K562 (cell line): ENCODE measurements around the gene CD93. TPM values are rescaled to one million over a fixed set of nuclear protein-coding genes. Genes with fewer than 3 reads are reported as not detected.

Source experiments
- ATAC-seq: fragments of 200-7000 bp; cut with Tn5 transposase; 3 replicates; pipeline ENCODE4 v1.9.1; 2020; ENCODE audit warnings: moderate library complexity
- BruUV-seq: library from RNA; stranded (reverse); fragments of 400-500 nt; replicated peaks from 2 replicates; lab custom pipeline; 2021; lab: Mats Ljungman, UMichigan
- CTCF ChIA-PET: fragments of 300-600 bp; formaldehyde crosslinking; extraction: SDS; loops from one replicate; lab custom pipeline; 2021; ENCODE audit warnings: low intra/inter-chr PET ratio; lab: Yijun Ruan, JAX
- POLR2A ChIA-PET: fragments of 300-600, 350-650 bp; sonication (Branson Sonifier 250); formaldehyde crosslinking; extraction: SDS; loops from one replicate; lab custom pipeline; 2021; ENCODE audit warnings: antibody characterized with exemption, inconsistent platforms; lab: Yijun Ruan, JAX
- DNase-seq, 4 experiments: peaks; one replicate each; pipeline versions ENCODE4 v3.0.0 to v3.0.0-alpha.2; 2011 to 2018; ENCODE audit warnings: low spot score in 3 of 4, mixed read lengths in 3 of 4; ENCODE audit errors: extremely low read depth in 1 of 4
- FAIRE-seq: peaks from 2 replicates; lab custom pipeline; 2011; peaks lifted over from hg19 to GRCh38; lab: Jason Lieb, UNC
- H2AFZ ChIP-seq: 2 replicates; pipeline ENCODE4 v1.6.0; 2011; ENCODE audit warnings: low read depth, low read length, control low read depth, inconsistent platforms
- H3K27ac ChIP-seq: fragments of 200-600 bp; 3 replicates; pipeline ENCODE4 v1.8.0; 2011; ENCODE audit warnings: low read depth, mild to moderate bottlenecking, control low read depth, inconsistent platforms, low read length, moderate library complexity, mixed read lengths; ENCODE audit errors: extremely low read depth
- H3K27me3 ChIP-seq, 2 experiments: fragments of 300-600 bp in 1 of 2; 2 replicates in 1 of 2; 3 replicates in 1 of 2; pipeline versions ENCODE4 v1.6.0 to v1.8.0; 2011; ENCODE audit warnings: inconsistent platforms in 2 of 2, low read length in 2 of 2, mild to moderate bottlenecking in 1 of 2, mixed read lengths in 1 of 2, moderate library complexity in 1 of 2; ENCODE audit not compliant: control insufficient read depth in 2 of 2, insufficient read depth in 2 of 2
- H3K36me3 ChIP-seq: fragments of 300-600 bp; 3 replicates; pipeline ENCODE4 v1.8.0; 2011; ENCODE audit warnings: mild to moderate bottlenecking, low read length, inconsistent platforms; ENCODE audit not compliant: control insufficient read depth, insufficient read depth
- H3K4me1 ChIP-seq, 2 experiments: fragments of 200-600 bp in 1 of 2; replicated peaks in 1 of 2; 2 replicates in 1 of 2; 3 replicates in 1 of 2; pipeline versions ENCODE4 v1.5.1 to v1.8.0; 2011; ENCODE audit warnings: inconsistent platforms in 2 of 2, low read length in 2 of 2, mild to moderate bottlenecking in 1 of 2, mixed read lengths in 1 of 2, moderate library complexity in 1 of 2; ENCODE audit not compliant: control insufficient read depth in 2 of 2, insufficient read depth in 2 of 2
- H3K4me2 ChIP-seq: 2 replicates; pipeline ENCODE4 v1.6.1; 2011; ENCODE audit warnings: low read length, control low read depth, inconsistent platforms, mixed read lengths; ENCODE audit not compliant: insufficient read depth
- H3K4me3 ChIP-seq: fragments of 200-600 bp; sonication (generic), shearing (Covaris generic); 2 replicates; pipeline ENCODE4 v1.5.1; 2016; ENCODE audit warnings: control low read depth, inconsistent platforms
- H3K79me2 ChIP-seq: fragments of 200-600 bp; 3 replicates; pipeline ENCODE4 v1.8.0; 2011; ENCODE audit warnings: low read length, inconsistent platforms; ENCODE audit not compliant: control insufficient read depth, insufficient read depth
- H3K9ac ChIP-seq, 2 experiments: 2 replicates each; pipeline versions ENCODE4 v1.6.0 to v1.6.1; 2011; ENCODE audit warnings: low read depth in 2 of 2, low read length in 2 of 2, control low read depth in 1 of 2, inconsistent platforms in 1 of 2, mild to moderate bottlenecking in 1 of 2, mixed read lengths in 1 of 2; ENCODE audit not compliant: insufficient read depth in 1 of 2
- H3K9me1 ChIP-seq: one replicate; pipeline ENCODE4 v1.6.0; 2011; ENCODE audit warnings: inconsistent platforms, mild to moderate bottlenecking, low read length, moderate library complexity; ENCODE audit not compliant: control insufficient read depth, insufficient read depth
- H3K9me3 ChIP-seq: replicated peaks from 2 replicates; pipeline ENCODE4 v1.5.1; 2011; ENCODE audit warnings: low read depth, low read length, inconsistent platforms; ENCODE audit not compliant: control insufficient read depth, insufficient read depth
- H4K20me1 ChIP-seq: replicated peaks from 2 replicates; pipeline ENCODE4 v1.6.1; 2011; ENCODE audit warnings: low read length, inconsistent platforms, mixed read lengths; ENCODE audit not compliant: control insufficient read depth, insufficient read depth
- CBX8 ChIP-seq: fragments of 200-600 bp; sonication (generic); IDR thresholded peaks from 2 replicates; pipeline ENCODE4 v1.6.1; 2012; ENCODE audit warnings: borderline replicate concordance, mixed run types, low read depth, mild to moderate bottlenecking, moderate library complexity, mixed read lengths, low read length, control low read depth, inconsistent platforms; ENCODE audit not compliant: poor library complexity, severe bottlenecking; ENCODE audit errors: extremely low read depth
- CC2D1A ChIP-seq: fragments of 450-650 bp; IDR thresholded peaks from 2 replicates; pipeline ENCODE4 v1.6.1; 2017; ENCODE audit warnings: mild to moderate bottlenecking
- DACH1 ChIP-seq: fragments of 450-650 bp; IDR thresholded peaks from 2 replicates; pipeline ENCODE4 v1.6.1; 2018; ENCODE audit not compliant: partially characterized antibody
- ESRRB ChIP-seq: fragments of 250-450 bp; sonication (Bioruptor Pico); IDR thresholded peaks from 2 replicates; pipeline ENCODE4 v1.5.0; 2020; ENCODE audit warnings: mild to moderate bottlenecking, moderate library complexity, borderline replicate concordance
- HDAC8 ChIP-seq: fragments of 450-650 bp; IDR thresholded peaks from 2 replicates; pipeline ENCODE4 v1.6.1; 2016; ENCODE audit warnings: mild to moderate bottlenecking, missing genetic modification characterization, moderate library complexity, missing compliant biosample characterization
- MTA1 ChIP-seq: fragments of 450-650 bp; IDR thresholded peaks from 2 replicates; pipeline ENCODE4 v1.6.1; 2017; ENCODE audit warnings: borderline replicate concordance
- SREBF1 ChIP-seq: fragments of 150-350 bp; IDR thresholded peaks from 2 replicates; pipeline ENCODE4 v1.6.1; 2014; ENCODE audit warnings: antibody characterized with exemption, low read depth, low read length, borderline replicate concordance
- SRSF9 ChIP-seq: fragments of 200-400 bp; formaldehyde crosslinking; IDR thresholded peaks from 2 replicates; pipeline ENCODE4 v1.6.1; 2017; ENCODE audit warnings: low read depth, low read length, borderline replicate concordance
- TEAD1 ChIP-seq, 2 experiments: fragments of 450-650 bp in 1 of 2; sonication (generic) in 1 of 2; formaldehyde crosslinking; IDR thresholded peaks; 2 replicates each; pipeline versions ENCODE4 v1.4.0 to v1.8.0; 2020 to 2022; ENCODE audit warnings: mild to moderate bottlenecking in 2 of 2, missing genetic modification reagents in 1 of 2
- TFE3 ChIP-seq: fragments of 450-650 bp; formaldehyde crosslinking; IDR thresholded peaks from 2 replicates; pipeline ENCODE4 v1.4.0; 2020; ENCODE audit warnings: mild to moderate bottlenecking, mixed read lengths
- USF2 ChIP-seq: sonication (generic); formaldehyde crosslinking; IDR thresholded peaks from 2 replicates; pipeline ENCODE4 v1.5.0; 2020; ENCODE audit warnings: missing genetic modification reagents
- ZNF24 ChIP-seq: fragments of 450-650 bp; IDR thresholded peaks from 2 replicates; pipeline ENCODE4 v1.6.1; 2016
- ZNF3 ChIP-seq: fragments of 250-450 bp; sonication (Bioruptor Pico); IDR thresholded peaks from 2 replicates; pipeline ENCODE4 v1.5.0; 2021; ENCODE audit warnings: mild to moderate bottlenecking, moderate library complexity
- WGBS: fragments of 100-300 bp; shearing (Covaris generic); methylation state at CpG from one replicate; pipeline ENCODE4 v1.1.6; 2016; ENCODE audit warnings: low coverage, mixed read lengths; ENCODE audit not compliant: insufficient coverage; ENCODE audit errors: missing lambda C conversion rate; 5-methylcytosine and 5-hydroxymethylcytosine counted together
- in situ Hi-C: fragments of 300-500 bp; cut with MboI; formaldehyde crosslinking; loops from 4 replicates; pipeline ENCODE4 v1.15.0; 2018; ENCODE audit warnings: inconsistent platforms, mixed read lengths
- intact Hi-C: fragments of 100-400 bp; cut with micrococcal nuclease; formaldehyde crosslinking; loops from 2 replicates; pipeline ENCODE4 v1.14.2; 2022
- polyA plus RNA-seq, 8 experiments: library from polyadenylated mRNA; depleted of rRNA in 4 of 8; stranded (reverse) in 5 of 8; unstranded in 3 of 8; fragments of >200 nt; fragmentation: Nextera tagmentation in 2 of 8; fragmentation: Illumina TruSeq in 1 of 8; extraction: Ambion mirVana in 2 of 8; extraction: Trizol in 1 of 8; gene quantifications; 2 replicates each; pipeline versions ENCODE4 v1.2.1 to v1.2.3, GENCODE V29; 2011 to 2014; ENCODE audit warnings: inconsistent platforms in 1 of 8, missing spikeins in 1 of 8
- total RNA-seq, 7 experiments: library from RNA; depleted of rRNA in 6 of 7; stranded (reverse); fragments of >200 nt in 6 of 7; fragmentation: Illumina TruSeq in 2 of 7; extraction: Trizol in 2 of 7; gene quantifications; 2 replicates each; pipeline versions ENCODE4 v1.2.1 to v1.2.3, GENCODE V29; 2011 to 2021; ENCODE audit warnings: low replicate concordance in 1 of 7

CD93 gene
- total and polyA plus RNA-seq, 9 of the 15 experiments (the other 6 are each of a cell fraction or from before 2014, with no cell fraction given) = 0.03 to 0.20 (median 0.05) TPM

GRCh38 chr20:23118144-23118543 is 32.0 kb upstream of the CD93 start (continued):
- no peak for TF ChIP-seq TFE3 (CRISPR knock-in tag)
- no peak for TF ChIP-seq HDAC8 (tag)

- FAIRE-seq (no peak), DNase-seq (no peak), ATAC-seq (no peak)
- Histone ChIP-seq H3K4me2 (no peak overlapping the region), H3K4me1 (peaks cover 43 to 50% of the 10 kb centered on the region in 2 experiments), H3K36me3 (no peaks in the 10 kb centered on the region), H3K9me3 (no peaks in the 10 kb centered on the region), H3K9me1 (no peaks in the 10 kb centered on the region), H4K20me1 (no peaks in the 10 kb centered on the region), H3K4me3 (no peak overlapping the region), H3K9ac (peak overlapping the region in 1 of 2 experiments; percentile 46; a peak in 1 of 4 replicates), H3K79me2 (no peaks in the 10 kb centered on the region), H3K27me3 (no peaks in the 10 kb centered on the region), H2AFZ (no peak overlapping the region), H3K27ac (no peak overlapping the region)
- ChIA-PET CTCF (no interaction called here), POLR2A (interaction anchor here (1.3 kb wide), 1 partner anchor 13 kb away, joined by 6 read pairs; no protein-coding TSS in a partner anchor)
- 89% methylated on average over 5 of the region's 8 CpGs for WGBS
- no TSS peak for BruUV-seq
- intact Hi-C loops (no loop called here), in situ Hi-C loops (no loop called here)
- TF ChIP-seq CBX8 (no peak), ZNF3 (CRISPR knock-in tag) (no peak), ZNF24 (no peak), MTA1 (no peak), SREBF1 (no peak), DACH1 (no peak), SRSF9 (no peak), TEAD1 (CRISPR knock-in tag; IDR thresholded peaks at IDR 0.05) (no peak), USF2 (no peak), ESRRB (CRISPR knock-in tag) (no peak), CC2D1A (no peak)
Measured at GRCh38 chr20:23117738-23118137, 31.6 kb upstream of the CD93 start.
